HUES6 (cell line): ENCODE measurements around the gene ARHGEF4.

Experiments
- H3K27ac ChIP-seq: 2 replicates; pipeline ENCODE4 v1.7.0; 2013; ENCODE audit warnings: low read depth, mild to moderate bottlenecking, low read length, inconsistent platforms
- H3K27me3 ChIP-seq: 2 replicates; pipeline ENCODE4 v1.6.1; 2013; ENCODE audit warnings: low read length; ENCODE audit not compliant: control insufficient read depth, insufficient read depth
- H3K36me3 ChIP-seq: 2 replicates; pipeline ENCODE4 v1.6.1; 2013; ENCODE audit warnings: low read length; ENCODE audit not compliant: control insufficient read depth, insufficient read depth
- H3K4me1 ChIP-seq: 2 replicates; pipeline ENCODE4 v1.6.1; 2013; ENCODE audit warnings: low read length; ENCODE audit not compliant: control insufficient read depth, insufficient read depth
- H3K4me3 ChIP-seq: 2 replicates; pipeline ENCODE4 v1.5.1; 2013; ENCODE audit warnings: low read depth, low read length
- H3K9ac ChIP-seq: one replicate; pipeline ENCODE4 v1.6.1; 2013; ENCODE audit warnings: mild to moderate bottlenecking, low read length
- H3K9me3 ChIP-seq: 2 replicates; pipeline ENCODE4 v1.6.1; 2013; ENCODE audit warnings: low read depth, low read length; ENCODE audit not compliant: control insufficient read depth, insufficient read depth

ARHGEF4 gene

GRCh38 chr2:130930740-130931659, 94.3 kb downstream of the ARHGEF4 start:
- peaks cover 19% of the 10 kb centered on the region for H3K4me1 ChIP-seq
- H3K4me3 ChIP-seq, result no peak overlapping the region
- H3K9ac ChIP-seq, result no peak overlapping the region
- H3K27ac ChIP-seq, result no peak overlapping the region
- H3K27me3 ChIP-seq, result no peaks in the 10 kb centered on the region
- no peaks in the 10 kb centered on the region for H3K36me3 ChIP-seq
- peaks cover 10% of the 10 kb centered on the region for H3K9me3 ChIP-seq

- no peak overlapping the region for H3K4me3 ChIP-seq
- H3K9me3 ChIP-seq, result peaks cover 3% of the 10 kb centered on the region; the same call in 1 of the 2 replicates
- no peak overlapping the region for H3K9ac ChIP-seq
- peaks cover 13% of the 10 kb centered on the region for H3K4me1 ChIP-seq
- H3K36me3 ChIP-seq, result no peaks in the 10 kb centered on the region
- H3K27me3 ChIP-seq, result no peaks in the 10 kb centered on the region
- H3K27ac ChIP-seq, result no peak overlapping the region
Measured at GRCh38 chr2:130933501-130933900, 96.8 kb downstream of the ARHGEF4 start.

GRCh38 chr2:130936451-130936850, 99.7 kb downstream of the ARHGEF4 start:
- Histone ChIP-seq H3K4me3 (no peak overlapping the region), H3K9ac (no peak overlapping the region), H3K27ac (no peak overlapping the region), H3K9me3 (peaks cover 6% of the 10 kb centered on the region; the same call in 1 of the 2 replicates), H3K4me1 (peaks cover 8% of the 10 kb centered on the region; the same call in 1 of the 2 replicates), H3K36me3 (no peaks in the 10 kb centered on the region), H3K27me3 (no peaks in the 10 kb centered on the region)

- peaks cover 20% of the 10 kb centered on the region for H3K9me3 ChIP-seq
- H3K27ac ChIP-seq, result no peak overlapping the region
- H3K9ac ChIP-seq, result no peak overlapping the region
- no peaks in the 10 kb centered on the region for H3K36me3 ChIP-seq
- no peak overlapping the region for H3K4me3 ChIP-seq
- H3K4me1 ChIP-seq, result no peaks in the 10 kb centered on the region
- no peaks in the 10 kb centered on the region for H3K27me3 ChIP-seq
Measured at GRCh38 chr2:130947967-130948366, 111.3 kb downstream of the ARHGEF4 start.

- Histone ChIP-seq H3K4me1 (no peaks in the 10 kb centered on the region), H3K4me3 (no peak overlapping the region), H3K9ac (no peak overlapping the region), H3K27me3 (no peaks in the 10 kb centered on the region), H3K9me3 (peaks cover 9% of the 10 kb centered on the region), H3K27ac (no peak overlapping the region), H3K36me3 (no peaks in the 10 kb centered on the region)
Measured at GRCh38 chr2:130949954-130950353, 113.2 kb downstream of the ARHGEF4 start.

GRCh38 chr2:130951018-130951417, 114.3 kb downstream of the ARHGEF4 start:
- no peak overlapping the region for H3K27ac ChIP-seq
- no peaks in the 10 kb centered on the region for H3K4me1 ChIP-seq
- 0 out of 2 replicates have a peak, but pooled peaks cover under 1% of the 10 kb centered on the region for H3K9me3 ChIP-seq
- H3K27me3 ChIP-seq, result no peaks in the 10 kb centered on the region
- H3K36me3 ChIP-seq, result no peaks in the 10 kb centered on the region
- no peak overlapping the region for H3K4me3 ChIP-seq
- H3K9ac ChIP-seq, result no peak overlapping the region

GRCh38 chr2:130954873-130955272, 118.2 kb downstream of the ARHGEF4 start:
- Histone ChIP-seq H3K4me1 (no peaks in the 10 kb centered on the region), H3K27ac (no peak overlapping the region), H3K4me3 (no peak overlapping the region), H3K27me3 (peaks cover 7% of the 10 kb centered on the region), H3K9me3 (no peaks in the 10 kb centered on the region), H3K9ac (no peak overlapping the region), H3K36me3 (no peaks in the 10 kb centered on the region)

GRCh38 chr2:130957915-130958314, 121.2 kb downstream of the ARHGEF4 start:
- no peaks in the 10 kb centered on the region for H3K9me3 ChIP-seq
- no peaks in the 10 kb centered on the region for H3K36me3 ChIP-seq
- H3K9ac ChIP-seq, result no peak overlapping the region
- peaks cover 35% of the 10 kb centered on the region for H3K27me3 ChIP-seq
- no peaks in the 10 kb centered on the region for H3K4me1 ChIP-seq
- H3K4me3 ChIP-seq, result no peak overlapping the region
- H3K27ac ChIP-seq, result no peak overlapping the region

GRCh38 chr2:130963196-130963848, 126.6 kb downstream of the ARHGEF4 start:
- Histone ChIP-seq H3K4me1 (peaks cover 30% of the 10 kb centered on the region), H3K27me3 (peaks cover 72% of the 10 kb centered on the region), H3K4me3 (peak overlapping the region; percentile 56), H3K9ac (no peak overlapping the region), H3K9me3 (no peaks in the 10 kb centered on the region), H3K36me3 (no peaks in the 10 kb centered on the region), H3K27ac (no peak overlapping the region)

GRCh38 chr2:130963849-130964793, 127.4 kb downstream of the ARHGEF4 start:
- no peaks in the 10 kb centered on the region for H3K36me3 ChIP-seq
- H3K4me3 ChIP-seq, result peak overlapping the region; percentile 56
- H3K9ac ChIP-seq, result no peak overlapping the region
- H3K27me3 ChIP-seq, result peaks cover 72% of the 10 kb centered on the region
- no peaks in the 10 kb centered on the region for H3K9me3 ChIP-seq
- peaks cover 30% of the 10 kb centered on the region for H3K4me1 ChIP-seq
- no peak overlapping the region for H3K27ac ChIP-seq
